HG03432 (cell line): ENCODE data around the gene WDTC1.

Experiments
- ATAC-seq: cut with Tn5 transposase; IDR thresholded peaks from one replicate; pipeline ENCODE4 v1.9.1; 2021; ENCODE audit warnings: mild to moderate bottlenecking, moderate library complexity; ENCODE audit not compliant: unreplicated experiment

WDTC1 gene

DNA sequence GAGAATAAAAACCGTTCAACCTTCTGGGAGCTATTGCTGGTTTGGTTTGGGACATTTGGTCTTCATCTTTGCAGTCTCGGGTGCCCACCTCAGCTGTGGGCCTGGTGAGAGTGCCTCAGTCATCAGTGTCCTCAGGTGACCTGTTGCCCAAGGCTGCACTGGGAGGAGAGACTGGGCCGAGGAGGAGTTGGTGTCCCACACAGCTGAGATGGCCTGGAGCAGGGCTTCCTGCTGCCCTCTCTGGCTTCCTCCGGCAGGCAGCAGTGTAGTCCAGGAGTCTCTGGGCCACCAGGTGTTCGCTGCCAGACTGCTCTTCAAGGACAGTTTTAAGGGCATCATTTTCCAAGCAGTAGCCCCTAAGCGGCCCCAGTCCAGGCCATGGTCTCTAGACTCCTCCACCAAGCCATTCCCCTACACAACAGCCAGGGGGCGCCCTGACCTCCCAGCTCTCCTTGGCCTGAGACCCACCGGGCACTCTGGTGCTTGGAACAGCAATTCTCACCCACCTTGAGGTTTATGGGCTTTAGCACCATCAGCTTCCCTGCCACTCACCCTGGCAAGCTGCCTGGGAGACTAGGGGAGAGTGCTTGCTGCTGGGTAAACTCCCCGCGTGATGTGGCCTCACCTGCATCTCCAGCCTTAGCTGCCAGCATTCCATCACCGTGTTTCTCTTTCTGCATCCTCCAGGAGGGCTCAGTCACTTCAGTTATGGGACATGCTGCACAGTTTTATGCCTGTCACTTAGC is 98.3 kb downstream of the WDTC1 start:
- no peak for ATAC-seq

DNA sequence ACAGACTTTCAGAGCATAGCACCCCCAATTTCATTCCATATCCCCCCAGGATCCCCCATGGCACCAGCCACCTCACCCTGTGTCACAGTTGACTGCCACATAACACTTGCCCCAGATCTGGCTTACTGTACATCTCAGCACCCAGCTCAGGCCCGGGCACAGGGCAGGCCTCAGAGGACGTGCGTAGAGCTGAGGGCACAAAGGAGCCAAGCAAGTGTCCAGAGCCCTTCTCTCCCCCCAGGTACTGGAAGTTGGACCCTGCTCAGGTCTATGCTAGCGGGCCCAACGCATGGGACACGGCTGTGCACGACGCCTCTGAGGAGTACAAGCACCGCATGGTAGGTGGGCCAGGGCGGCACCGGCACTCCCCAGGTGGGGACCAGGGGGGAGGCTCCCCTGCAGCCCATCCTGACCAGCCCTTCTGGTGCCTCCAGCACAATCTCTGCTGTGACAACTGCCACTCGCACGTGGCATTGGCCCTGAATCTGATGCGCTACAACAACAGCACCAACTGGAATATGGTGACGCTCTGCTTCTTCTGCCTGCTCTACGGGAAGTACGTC is 99.4 kb downstream of the WDTC1 start:
- ATAC-seq, result no peak

DNA sequence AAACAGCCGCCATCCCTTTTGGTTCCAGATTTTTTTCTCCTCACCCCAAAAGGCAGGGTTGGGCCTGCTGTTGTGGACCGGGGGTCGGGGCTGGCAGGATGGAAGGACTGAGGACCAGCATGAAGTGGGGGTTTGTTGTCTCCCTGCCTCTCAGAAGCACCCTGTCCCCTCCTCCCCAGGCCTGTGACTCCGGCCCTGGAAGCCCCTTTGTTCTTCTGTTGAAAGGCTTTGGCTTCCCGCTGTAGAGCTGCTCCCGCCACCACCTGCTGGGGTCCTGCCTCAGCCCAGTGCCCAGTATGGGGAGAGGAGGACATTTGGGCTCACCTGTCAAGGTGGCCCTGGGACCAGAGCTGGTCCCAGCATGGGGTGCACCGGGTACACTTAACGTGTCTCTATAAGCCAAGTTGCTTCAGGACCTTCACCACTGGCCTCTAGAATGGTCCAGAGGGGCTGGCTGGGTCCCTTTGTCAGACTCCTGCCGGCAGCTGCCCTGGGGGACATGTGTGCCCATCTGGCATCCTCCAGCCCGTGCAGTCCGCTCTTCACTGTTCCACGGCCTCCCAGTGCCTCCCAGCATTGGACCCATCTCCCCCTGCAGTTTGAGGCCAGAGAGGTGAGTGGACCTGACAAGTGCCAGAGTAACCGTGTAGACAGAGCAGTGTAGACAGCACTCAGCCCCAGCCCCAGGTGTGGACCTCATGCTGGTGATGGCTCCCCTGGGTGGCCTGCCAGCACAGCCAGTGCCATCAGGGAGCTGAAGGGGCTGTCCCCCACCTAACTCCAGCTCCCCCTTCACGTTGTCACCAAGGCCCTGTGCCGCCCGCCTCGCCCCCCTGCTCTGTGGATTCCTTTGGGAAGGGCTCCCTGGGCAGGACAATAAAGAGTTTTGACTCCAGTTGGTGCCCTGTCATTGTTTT is 101.3 kb downstream of the WDTC1 start:
- ATAC-seq, result no peak

DNA sequence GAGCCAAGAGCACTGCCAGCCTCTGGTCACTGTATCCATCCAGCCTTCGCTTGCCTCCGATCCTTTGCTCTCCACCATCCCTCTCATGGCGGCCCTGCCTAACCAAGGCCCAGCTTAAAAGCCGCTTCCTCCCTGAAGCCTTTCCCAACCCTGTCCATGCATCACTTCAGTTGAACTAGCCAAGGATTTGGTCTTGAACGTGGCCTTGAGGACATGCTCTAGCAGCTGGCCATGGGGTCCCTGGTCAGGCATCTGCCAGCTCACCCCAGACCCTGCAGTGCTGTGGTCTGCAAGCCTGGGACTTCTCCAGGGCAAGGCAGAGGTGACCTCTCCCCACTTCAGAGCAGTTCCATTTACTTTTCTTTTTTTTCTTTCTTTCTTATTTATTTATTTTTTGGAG is 102.3 kb downstream of the WDTC1 start:
- no peak for ATAC-seq

DNA sequence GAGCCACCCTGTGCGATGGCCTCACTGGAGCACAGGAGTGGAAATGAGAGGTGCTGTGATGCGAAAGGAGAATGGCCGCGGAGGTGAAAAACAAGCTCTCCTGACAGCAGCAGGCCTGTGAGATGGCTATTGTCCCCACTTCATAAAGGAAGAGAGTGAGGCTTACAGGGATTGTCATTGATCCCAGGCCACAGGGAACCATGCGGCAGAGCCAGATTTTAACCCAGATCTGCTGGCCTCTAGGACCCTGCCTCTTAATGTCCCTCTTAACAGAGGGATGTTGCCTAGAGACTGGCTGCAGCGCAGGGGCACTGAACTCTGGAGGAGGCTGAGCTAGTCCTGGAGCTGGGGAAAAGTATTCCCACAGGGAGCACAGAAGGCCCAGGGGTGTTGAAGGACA is 104.3 kb downstream of the WDTC1 start:
- ATAC-seq, result no peak

DNA sequence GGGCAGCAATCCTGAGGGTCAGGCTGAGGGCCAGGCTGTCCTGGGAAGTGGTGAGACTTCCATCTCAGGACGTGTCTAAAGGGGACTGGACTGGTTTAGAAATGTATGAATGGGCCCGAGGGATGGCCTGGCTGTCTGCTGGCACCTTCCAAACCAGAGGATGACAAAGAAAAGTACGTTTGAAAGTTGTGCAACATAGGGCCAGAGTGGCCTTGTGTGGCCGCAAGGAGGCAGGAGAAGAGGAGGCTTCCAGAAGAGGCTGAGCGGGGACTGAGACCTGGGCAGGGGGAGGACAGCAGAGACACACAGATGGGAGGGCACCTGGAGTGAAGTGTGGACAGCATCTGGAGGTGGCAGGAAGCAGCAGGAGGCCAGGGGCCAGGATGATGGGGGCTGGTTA is 104.8 kb downstream of the WDTC1 start:
- no peak for ATAC-seq

DNA sequence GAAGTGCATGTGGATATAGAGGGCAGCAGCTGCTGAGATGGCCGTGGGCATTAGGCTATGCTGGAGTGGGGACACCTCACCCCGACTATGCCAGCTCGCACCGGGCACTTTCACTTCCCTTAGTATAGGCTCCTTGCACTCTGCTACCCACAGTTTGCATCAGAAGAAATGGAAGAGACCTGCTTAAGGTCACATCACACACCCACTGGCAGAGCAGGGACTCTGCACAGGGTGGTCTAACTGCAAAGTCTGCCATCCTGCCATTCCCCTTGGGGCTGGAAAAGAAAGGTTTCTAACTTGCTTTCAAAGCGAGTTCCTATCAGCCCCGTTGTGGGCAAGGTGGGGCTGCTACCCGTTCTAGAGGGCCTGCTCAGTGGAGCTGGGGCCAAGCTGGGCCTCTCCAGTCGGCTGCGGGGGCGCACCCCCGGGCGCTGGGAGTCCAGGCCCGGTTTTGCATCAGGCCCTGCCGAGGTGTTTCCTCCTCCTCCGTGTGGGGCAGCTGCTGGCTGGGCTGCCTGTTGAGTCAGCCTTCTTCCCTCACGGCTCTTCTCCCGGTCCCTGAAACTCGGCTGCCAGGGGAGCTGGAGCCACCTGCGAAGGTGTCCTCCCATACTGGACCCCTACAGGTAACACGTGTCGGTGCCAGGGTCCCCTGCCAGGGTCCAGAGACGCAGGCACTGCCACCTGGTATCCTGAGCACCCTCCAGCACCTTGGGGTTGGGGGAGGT is 107.3 kb downstream of the WDTC1 start, which contains the start of gene SYTL1:
SYTL1 (plus strand) TSS at position 498 of the 728 bp plus-strand sequence. CDS start 3,313 bp downstream, outside the sequence.
- ATAC-seq, result peak; percentile 58

DNA sequence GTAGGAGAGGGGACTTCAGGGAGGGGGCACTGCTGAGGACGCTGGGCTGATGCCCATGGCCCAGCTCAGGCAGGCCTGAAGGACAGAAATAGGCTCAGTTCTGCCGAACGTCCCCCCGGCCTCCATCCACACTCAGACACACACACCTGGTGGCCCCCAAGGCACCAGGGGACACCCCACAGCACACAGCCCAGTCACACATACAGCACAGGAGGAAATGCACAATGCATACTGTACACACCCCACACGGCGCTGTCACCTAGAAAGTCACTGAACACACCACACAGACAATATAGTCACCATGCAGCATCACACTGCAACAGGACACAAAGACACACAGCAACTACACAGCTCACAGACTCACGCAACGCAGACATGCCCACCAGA is 108.0 kb downstream of the WDTC1 start:
- ATAC-seq, result peak; percentile 22

DNA sequence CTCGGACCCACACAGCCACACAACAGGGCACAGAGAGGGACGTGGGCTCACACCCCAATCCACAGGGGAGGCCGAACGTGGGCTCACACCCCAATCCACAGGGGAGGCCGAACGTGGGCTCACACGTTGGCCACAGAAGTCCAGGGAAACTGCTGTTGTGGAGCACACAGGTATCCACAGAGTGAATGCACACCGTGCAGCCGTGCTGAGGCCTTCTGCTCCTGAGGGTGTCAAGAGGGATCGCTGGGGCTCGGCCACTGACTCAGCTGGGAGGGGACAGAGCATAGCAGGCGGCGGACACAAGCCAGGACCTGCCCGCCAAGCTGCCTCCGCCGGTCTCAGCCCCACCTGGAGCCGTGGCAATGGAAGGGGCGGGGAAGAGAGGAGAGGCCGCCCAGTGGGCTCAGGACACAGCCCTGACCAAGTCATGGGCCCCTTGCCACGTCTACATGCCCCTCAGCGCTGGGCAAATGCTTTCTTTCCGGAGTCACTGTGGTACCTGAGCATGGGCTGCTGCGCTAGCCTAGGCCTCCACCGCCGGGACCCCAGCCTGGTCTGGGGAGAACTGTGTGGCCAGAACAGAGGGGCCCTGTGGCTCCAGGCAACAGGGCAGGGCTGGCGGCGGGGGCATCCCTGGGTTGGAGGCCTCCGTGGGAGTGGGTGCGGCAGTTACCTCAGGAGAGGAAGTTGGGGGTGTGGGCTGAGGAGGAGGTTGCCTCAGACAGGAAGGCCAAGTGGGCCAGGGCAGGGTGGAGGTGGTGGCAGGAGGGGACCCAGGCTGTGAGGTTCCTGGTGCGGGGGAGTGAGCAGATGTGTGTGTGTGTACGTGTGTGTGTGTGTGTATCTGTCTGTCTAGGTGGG is 108.6 kb downstream of the WDTC1 start:
- ATAC-seq, result peak; percentile 38

DNA sequence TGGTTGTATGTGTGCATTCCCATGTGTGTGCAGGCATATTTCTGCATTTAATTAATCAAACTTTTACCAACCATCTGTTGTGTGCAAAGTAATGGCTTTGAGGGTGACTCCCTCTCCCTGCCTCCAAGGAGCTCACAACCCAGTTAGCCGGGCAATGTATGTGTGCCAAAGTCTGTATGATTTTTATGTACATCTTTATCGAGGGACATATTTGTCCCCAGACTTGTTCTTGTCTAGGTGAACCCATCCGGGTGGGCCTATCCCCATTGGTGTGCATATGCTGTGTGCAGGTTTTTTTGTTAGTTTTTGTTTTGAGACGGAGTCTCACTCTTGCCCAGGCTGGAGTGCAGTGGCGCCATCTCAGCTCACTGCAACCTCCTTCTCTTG is 109.2 kb downstream of the WDTC1 start:
- no peak for ATAC-seq

DNA sequence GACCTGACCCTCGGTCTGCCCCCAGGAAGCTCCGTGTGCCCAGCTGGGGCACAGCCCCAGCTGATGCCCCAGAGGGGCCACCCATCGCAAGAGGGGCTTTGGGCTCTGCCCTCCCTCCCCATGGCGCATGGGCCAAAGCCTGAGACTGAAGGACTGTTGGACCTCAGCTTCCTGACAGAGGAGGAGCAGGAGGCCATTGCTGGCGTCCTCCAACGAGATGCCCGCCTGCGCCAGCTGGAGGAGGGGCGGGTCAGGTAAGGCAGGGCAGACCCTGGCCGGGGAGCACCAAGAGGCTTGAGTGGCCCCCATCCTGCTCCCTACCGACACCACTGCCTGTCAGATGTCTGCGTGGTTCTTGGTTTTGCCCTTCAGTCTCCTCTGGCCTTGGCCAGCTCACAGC is 110.8 kb downstream of the WDTC1 start:
- ATAC-seq, result no peak

DNA sequence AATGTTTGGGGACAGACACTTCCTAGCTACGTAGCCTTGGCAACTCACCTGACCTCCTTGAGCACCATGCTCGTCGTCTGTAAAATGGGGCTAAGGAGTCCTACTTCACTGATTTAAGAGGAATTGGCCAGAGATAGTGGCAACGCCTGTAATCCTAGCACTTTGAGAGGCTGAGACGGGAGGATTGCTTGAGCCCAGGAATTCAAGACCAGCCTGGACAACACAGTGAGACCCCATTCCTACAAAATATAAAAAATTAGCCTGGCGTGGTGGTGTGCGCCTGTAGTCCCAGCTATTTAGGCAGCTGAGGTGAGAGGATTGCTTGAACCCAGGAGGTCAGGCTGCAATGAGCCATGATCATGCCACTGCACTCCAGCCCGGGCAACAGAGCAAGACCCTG is 111.9 kb downstream of the WDTC1 start:
- no peak for ATAC-seq

DNA sequence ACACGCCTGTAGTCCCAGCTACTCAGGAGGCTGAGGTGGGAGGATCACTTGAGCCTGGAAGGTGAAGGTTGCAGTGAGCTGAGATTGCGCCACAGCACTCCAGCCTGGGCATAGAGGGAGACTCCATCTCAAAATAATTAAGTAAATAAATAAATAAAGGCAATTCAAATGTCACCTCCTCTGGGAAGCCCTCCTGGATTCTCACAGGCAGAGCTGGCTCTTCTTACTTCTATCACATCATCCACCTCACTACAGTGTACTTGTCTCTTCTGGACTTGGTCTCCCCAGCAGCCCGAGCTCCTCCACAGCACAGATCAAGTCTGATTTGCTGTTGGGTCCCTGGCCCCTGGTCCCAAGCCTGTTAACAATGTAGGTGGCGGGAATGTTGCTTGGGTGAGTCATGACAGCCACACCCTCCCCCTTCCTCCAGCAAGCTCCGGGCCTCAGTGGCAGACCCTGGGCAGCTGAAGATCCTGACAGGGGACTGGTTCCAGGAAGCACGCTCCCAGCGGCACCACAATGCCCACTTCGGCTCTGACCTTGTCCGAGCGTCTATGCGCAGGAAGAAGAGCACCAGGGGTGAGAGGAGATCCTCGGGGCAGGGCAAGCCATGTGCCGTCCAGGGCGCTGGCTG is 112.7 kb downstream of the WDTC1 start:
- no peak for ATAC-seq

DNA sequence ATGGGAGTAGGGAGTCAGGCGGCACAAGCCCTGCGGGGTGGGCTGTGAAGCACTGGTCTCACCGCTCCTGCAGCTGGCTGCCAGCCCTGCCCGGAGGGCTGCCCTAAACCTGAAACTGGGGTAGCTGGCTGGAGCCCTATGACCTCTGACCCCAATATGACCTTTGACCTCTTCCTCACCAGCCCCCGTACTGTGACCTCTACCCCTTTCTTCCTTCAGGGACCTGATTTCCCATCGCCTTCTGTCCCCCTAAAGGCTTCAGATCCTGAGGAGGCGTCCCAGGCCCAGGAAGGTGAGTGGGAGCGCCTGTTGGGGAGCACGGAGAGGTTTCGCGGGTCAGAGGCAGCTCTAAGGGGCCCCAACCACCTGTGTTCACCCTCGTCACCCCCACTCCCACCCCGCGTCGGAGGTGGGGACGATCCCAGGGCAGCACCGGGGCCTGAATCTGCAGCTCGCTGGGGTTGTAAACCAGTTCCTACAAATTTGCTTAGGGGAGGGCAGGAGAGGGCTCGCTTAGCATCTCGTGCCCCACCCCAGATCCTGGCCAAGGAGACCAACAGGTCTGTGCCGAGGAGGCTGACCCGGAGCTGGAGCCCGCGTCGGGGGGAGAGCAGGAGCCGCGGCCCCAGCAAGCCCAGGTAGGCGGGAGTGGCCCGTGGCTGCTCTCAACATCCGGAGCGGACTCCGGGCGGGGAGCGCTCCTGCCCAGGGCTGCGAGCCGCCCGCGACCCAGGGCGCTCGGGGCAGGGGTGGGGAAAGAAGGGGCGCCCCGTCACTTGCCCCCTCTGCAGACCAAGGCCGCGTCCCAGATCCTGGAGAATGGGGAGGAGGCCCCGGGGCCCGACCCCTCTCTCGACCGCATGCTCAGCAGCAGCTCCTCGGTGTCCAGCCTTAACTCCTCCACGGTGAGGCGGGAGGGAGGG is 114.7 kb downstream of the WDTC1 start:
- no peak for ATAC-seq

DNA sequence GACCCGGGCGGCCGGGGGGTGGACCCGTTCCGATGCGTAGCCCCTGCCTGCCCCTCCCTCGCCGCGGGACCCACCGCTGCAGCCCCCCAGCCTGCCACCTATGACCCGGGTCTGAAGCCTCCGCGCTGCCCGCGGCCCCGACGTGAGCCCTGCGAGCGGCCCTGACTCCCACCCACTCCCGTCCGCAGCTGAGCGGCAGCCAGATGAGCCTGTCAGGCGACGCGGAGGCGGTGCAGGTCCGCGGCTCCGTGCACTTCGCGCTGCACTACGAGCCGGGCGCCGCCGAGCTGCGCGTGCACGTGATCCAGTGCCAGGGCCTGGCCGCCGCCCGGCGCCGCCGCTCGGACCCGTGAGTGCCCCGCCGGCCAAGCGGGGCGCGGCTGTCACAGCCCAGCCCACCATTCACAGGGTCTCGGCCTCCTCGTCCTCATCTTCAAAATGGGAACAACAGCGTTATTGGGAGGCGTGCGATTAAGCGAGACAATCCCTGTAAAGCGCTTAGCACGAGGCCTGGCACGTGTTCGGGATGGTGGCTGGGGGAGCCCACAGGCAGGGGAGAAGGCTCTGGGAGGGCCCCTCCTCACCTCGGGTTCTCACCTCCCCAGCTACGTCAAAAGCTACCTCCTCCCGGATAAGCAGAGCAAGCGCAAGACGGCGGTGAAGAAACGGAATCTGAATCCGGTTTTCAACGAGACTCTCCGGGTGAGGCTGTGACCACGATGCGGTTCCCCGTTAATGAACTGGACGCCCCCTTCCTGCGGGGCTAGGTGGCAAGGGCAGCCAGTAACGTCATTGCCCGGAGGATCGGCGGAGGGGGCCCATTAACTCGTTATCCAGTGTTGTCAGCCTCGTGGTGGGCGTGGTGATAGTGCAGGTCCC is 115.6 kb downstream of the WDTC1 start:
- ATAC-seq, result no peak

DNA sequence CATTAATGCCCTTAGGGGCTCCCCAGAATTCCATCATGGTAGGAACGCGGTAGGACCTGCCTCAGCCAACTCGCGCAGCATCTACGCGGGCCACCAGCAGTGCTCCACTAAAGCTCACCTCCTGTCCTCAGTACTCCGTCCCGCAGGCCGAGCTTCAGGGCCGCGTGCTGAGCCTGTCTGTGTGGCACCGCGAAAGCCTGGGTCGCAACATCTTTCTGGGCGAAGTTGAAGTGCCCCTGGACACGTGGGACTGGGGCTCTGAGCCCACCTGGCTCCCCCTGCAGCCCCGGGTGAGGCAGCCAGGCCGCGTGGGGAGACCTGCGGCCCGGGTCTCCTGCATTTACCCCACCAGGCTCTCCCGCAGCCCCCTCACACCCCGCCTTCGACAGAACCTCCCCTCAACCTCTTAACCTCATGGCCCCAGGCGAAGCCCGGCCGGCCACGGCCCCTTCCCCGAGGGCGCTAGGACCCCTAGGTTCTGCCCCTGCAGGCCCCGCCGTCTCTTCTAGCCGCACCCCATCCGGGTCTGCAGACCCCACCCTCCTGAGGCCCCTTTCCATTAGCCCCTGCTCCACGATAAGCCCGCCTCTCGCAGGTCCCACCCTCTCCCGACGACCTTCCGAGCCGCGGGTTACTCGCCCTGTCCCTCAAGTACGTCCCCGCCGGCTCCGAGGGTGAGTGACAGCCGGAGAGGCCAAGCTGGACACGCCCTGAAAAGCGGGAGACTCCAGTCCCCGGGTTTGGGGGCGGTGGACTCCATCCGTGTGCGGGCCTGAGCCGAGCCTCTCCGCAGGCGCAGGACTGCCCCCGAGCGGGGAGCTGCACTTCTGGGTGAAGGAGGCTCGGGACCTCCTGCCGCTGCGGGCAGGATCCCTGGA is 116.5 kb downstream of the WDTC1 start:
- ATAC-seq, result no peak
